HTR-8/SVneo (cell line): Measurements from ENCODE around the gene MARVELD2.
"Not testable (repeated sequence)": the region's sequence is repeated elsewhere in the genome, so short reads cannot be mapped to it uniquely, and the experiment has no call there.

ENCODE experiments used
- DNase-seq: peaks from one replicate; pipeline ENCODE4 v3.0.0; 2011; ENCODE audit warnings: low spot score, mixed read lengths; ENCODE audit not compliant: insufficient read length
- FAIRE-seq: peaks from 2 replicates; lab custom pipeline; 2011; peaks lifted over from hg19 to GRCh38; lab: Jason Lieb, UNC

MARVELD2 gene, protein sequence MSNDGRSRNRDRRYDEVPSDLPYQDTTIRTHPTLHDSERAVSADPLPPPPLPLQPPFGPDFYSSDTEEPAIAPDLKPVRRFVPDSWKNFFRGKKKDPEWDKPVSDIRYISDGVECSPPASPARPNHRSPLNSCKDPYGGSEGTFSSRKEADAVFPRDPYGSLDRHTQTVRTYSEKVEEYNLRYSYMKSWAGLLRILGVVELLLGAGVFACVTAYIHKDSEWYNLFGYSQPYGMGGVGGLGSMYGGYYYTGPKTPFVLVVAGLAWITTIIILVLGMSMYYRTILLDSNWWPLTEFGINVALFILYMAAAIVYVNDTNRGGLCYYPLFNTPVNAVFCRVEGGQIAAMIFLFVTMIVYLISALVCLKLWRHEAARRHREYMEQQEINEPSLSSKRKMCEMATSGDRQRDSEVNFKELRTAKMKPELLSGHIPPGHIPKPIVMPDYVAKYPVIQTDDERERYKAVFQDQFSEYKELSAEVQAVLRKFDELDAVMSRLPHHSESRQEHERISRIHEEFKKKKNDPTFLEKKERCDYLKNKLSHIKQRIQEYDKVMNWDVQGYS

DNA sequence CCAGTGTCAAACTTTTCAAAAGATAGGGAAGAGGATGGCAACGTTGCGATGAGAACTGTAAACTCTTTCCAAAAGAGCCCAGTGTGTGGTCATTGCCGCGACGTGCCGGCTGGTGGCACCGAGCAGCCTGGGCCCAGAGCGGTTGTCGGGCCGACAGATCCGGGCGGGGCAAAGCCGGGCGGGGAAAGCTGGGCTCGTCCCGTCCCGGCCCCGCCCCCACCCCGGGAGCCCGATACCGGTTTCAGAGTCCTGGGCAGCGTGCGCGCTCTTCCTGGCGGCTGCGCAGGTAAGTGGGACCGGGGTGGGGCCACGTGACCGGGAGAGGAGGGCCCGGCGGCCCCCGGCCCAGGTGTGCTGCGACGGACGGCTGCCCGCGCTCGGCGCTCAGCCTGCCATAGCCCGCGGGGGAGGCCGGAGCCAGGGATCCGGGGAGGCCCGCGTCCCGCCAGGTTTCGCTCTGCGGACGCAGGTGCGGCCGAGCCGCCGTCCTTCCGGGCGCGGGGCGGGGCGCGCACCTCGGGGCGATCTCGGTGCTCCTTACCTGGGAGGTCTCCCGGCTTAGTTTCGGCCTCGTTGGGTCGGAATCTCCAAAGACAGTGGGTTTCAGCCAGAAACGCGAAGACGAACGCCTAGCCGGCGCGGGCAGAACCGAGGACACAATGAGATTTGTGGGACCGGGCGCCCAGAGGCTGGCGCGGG lies at the start of gene MARVELD2:
MARVELD2 (plus strand) TSS at position 232 of the 699 bp plus-strand sequence. CDS start 4,270 bp downstream, outside the sequence.
- FAIRE-seq, result no peak

DNA sequence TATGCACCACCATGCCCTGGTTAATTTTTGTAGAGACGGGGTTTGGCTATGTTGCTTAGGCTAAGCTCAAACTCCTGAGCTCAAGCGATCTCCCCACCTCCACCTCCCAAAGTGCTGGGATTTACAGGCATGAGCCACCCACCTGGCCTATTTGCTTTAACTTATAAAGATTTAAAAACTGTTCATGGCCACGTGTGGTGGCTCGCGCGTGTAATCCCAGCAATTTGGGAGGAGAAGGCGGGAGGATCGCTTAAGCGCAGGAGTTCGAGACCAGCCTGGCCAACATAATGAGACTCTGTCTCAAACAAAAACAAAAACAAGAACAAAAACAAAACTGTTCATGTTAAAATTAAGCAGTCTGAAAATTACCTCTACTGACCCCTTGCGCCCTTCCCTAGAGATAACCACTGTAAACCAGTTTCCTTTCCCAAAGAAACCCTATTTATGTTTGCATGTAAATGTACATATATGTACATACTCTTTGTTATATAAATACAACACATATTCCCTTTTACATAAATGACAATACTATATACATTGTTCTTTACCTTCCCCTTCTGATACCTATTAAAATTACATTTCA lies 47.1 kb upstream of the MARVELD2 start:
- FAIRE-seq, result no peak
- no peak for DNase-seq

More for the DNA sequence above, at the start of gene MARVELD2:
- DNase-seq, result peak; percentile 26

DNA sequence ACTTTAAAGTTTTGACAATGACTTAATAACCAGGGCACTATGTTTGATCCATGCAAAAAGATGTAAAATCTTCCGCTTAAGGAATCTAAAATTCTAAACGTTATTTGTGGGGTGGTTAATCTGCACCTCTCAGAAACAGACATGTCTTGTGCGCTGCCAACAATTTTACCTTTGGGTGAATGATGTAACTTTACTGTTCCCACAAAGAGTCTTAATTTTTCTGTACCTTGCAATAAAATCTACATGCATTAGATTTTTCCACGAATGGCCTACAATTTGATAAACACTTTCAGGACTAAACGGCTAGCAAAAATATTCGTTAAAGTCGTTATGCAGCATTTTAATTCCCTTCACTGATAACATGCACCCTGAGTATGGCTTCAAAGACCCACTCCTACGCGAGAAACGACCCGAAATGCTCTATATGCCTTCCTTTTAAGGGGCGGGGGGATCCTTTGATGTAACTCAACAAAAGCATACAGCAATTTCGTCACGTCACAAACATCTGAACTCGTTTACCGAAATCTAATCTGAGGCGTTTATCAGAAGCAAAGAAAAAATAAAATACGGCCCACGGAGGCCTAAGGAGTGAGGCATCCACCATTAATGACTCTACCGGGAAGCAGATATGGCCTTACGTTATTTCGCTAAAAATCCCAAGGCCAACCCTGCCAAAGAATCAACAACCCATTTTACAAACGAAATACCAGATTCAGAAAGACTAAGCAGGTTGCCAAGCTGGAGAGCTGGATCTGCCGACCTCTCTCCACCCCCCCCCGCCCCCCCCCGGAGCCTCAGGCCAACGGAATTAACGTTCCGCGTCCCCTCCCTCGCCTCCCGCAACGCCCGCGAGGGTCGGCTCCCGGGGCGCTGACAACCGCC lies 46.2 kb upstream of the MARVELD2 start:
- FAIRE-seq (no peak), DNase-seq (peak; percentile 5)

DNA sequence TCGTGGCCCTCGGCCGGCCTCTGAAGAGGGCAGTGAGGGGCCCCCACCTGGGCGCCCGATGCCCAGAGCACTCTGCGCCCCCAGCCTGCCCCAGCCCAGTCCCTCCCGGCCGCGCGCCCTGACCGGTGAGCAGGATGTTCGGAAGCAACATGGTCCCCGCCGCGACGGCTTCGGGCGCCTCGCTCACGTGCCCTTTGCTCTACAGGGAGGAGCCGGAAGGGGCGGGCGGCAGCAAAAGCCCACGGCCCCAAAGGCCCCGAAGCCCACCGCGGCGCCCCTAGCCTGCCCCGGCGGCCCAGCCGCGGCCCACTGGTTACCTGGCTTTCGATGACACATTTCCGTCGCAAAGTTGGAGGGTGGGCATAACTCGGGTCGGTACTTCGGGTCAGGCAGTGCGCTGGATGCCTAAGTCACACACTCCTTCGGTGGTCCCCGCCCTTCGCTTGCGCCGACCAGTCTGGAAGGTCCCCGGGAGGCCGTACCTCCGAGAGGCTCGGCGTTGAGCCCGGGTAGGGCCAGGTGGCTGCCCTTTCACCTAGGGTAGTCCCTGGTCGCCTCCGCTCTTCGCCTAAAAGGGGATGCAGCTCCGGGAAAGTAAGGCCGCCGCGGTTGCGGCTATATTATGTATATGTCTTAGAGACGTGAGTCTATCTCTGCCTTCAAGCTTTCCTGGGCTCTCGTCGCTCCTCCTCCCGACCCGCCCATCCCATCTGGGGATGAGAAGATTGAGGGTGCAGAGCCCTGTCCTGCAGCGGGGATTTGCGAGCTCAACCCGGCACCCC lies 45.4 kb upstream of the MARVELD2 start, which contains the start of the genes AK6, RAD17 and TAF9:
AK6 (minus strand) TSS at position 181 of the 782 bp plus-strand sequence; CDS start at position 151, 30 bp downstream.
RAD17 (plus strand) TSS at position 479 of the 782 bp plus-strand sequence. CDS start 2,391 bp downstream, outside the sequence.
TAF9 (minus strand) TSS at position 181 of the 782 bp plus-strand sequence. CDS start 3,783 bp downstream, outside the sequence.
- FAIRE-seq, result peak; percentile 76
- peak; percentile 91 for DNase-seq

DNA sequence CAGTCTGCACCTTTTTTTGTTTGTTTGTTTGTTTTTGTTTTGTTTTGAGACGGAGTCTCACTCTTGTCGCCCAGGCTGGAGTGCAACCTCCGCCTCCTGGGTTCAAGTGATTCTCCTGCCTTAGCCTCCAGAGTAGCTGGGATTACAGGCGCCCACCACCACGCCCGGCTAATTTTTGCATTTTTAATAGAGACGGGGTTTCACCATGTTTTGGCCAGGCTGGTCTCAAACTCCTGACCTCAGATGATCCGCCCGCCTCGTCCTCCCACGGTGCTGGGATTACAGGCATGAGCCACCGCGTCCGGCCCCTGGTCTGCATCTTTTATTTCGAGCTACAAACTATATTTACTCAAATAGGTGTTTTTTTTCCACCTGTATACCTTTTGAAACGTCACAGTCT lies 44.6 kb upstream of the MARVELD2 start:
- not testable (repeated sequence) for DNase-seq, FAIRE-seq

DNA sequence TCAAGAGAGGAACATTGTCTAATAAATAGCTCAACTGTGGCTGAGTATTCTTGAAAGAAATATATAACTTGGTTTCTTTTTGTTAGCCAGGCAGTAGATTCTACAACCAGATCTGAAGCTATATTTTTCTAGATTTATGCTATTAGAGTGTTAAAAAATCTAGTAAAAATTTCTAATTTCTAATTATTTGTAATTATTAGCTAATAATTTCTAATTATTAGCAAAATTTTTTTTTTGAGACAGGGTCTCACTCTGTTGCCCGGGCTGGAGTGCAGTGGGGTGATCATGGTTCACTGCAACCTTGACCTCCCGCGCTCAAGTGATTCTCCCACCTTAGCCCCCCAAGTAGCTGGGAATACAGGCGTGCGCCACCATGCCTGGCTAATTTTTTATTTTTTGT lies 42.5 kb upstream of the MARVELD2 start:
- DNase-seq (no peak), FAIRE-seq (no peak)

DNA sequence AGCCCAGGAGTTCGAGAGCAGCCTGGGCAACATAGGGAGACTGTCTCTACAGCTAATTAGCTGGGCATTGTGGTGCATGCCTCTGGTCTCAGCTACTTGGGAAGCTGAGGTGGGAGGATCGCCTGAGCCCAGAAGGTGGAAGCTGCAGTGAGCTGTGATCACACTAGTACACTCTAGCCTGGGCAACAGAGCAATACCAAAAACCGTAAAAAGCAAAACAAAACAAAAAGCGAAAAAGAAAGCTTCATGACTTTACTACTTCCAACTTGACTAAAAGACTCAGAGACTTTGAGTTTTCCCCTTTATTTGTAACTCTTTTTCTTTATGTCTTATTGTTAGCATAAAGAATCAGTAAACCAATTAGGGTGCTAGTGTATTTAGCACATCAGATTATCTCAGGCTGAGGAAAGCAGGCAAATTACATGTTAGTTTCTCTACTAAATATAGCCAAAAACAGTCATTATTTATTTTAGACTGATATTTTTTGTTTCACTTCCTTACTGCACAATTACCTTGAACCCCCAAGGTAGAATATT lies 39.9 kb upstream of the MARVELD2 start:
- FAIRE-seq (no peak), DNase-seq (no peak)

DNA sequence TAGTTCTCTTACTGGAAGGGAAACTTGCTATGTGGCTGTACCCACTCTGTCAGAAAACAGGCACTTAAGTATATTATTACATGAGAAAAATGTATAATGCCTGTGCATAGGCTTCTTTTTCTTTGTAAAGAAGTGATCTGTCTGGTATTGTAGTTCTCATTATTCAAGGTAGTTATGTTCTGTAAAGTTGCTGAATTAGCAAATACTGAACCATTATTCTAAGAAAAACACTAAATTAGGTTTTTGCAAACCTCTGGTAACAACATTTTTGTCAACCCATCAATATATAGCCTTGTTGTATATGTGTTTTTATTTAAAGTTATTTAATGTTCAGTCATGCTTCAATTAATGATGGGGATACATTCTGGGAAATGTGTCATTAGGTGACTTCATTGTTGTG lies 36.5 kb upstream of the MARVELD2 start:
- FAIRE-seq, result no peak
- no peak for DNase-seq

DNA sequence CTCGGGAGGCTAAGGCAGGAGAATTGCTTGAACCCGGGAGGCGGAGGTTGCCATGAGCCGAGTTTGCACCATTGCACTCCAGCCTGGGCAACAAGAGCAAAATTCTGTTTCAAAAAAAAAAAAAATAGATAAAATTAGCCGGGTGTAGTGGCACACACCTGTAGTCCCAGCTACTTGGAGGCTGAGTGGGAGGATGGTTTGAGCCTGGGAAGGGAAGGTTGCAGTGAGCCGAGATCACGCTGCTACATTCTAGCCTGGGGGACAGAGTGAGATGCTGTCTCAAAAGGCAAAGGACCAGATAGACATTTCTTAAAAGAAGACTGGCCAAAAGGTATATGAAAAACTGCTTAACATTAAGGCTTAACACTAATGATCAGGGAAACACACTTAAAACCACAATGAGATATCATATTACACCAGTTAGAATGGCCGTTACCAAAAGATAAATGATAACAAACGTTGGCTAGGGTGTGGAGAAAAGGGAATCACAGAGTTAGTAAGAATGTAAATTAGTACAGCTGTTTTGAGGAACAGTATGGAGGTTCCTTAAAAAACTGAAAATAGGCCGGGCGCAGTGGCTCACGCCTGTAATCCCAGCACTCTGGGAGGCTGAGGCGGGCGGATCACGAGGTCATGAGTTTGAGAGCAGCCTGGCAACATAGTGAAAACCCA lies 10.1 kb upstream of the MARVELD2 start:
- DNase-seq (no peak), FAIRE-seq (no peak)

DNA sequence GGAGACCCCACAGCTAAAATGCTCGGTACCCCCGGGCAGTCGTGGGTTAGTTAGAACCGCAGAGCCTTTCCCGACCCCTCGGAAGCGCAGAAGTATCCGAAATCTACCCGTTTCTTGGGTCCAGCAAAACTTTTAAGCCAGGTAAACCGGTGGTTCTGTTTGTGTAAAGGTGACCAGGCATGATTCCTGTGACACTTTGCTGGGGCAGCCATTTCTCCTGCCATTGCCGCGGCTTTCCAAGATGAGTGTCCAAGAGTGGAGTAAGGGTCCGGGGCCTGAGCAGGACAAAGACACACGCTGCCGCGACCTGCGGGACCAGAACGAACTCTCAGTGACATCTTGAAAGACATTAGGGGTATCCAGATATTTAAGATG lies 655 bp downstream of the MARVELD2 start:
- FAIRE-seq, result no peak
- DNase-seq, result no peak

DNA sequence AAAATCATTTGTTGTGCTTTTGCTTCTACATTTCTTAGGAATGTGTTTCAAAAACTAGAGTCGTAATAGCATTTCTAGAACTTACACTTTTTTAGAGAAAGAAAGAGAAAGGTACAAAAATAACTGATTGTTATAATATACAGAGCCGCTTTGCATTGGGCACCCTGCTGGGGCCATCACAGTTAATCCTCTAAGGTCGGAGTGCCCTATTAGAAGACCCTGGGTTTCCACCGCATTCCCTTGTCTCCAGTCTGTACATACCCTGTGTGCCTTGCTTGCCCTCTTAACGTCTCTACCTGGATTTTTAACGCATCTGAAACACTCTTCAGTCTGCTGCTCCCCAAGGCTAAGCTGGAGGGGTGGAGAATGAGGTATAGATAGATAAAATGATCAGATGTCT lies 1.3 kb downstream of the MARVELD2 start:
- no peak for DNase-seq
- FAIRE-seq, result no peak

DNA sequence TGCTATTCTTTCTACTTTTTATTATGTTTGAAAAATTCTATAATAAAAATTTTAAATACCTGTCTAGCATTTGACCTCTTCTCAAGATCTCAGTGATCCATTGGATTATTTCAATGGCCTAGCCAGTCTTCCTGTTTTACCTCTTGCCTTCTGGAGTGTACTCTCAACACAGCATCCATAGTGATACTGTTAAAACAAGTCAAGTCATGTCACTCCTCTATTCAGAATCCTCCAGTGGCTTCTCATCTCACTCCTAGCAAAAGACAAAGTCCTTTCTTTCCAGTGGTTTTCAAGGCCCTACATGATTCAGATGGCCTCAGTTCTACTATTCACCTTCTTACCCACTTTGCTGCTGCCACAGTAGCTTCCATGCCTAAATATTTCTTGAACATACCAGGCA lies 1.8 kb downstream of the MARVELD2 start:
- FAIRE-seq, result no peak
- DNase-seq, result no peak

DNA sequence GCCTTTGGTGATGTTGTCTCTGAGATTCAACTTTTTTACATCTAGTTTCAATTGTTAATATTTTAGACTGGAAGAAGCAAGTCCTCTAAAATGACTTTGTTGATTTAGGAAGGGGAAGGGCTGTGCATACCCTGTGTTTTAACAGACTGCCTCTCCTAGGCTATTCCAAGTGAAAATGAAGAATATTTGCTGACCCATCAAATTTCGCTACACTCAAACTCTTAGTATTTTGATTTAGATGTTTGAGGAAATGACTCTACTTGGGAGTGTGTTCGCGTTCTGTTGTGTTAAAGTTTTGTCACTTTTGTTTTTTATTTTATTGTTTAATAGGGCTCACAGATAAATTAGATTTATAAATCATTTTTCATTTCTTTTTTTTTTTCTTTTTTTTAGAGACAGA lies 3.6 kb downstream of the MARVELD2 start:
- DNase-seq (no peak), FAIRE-seq (no peak)

DNA sequence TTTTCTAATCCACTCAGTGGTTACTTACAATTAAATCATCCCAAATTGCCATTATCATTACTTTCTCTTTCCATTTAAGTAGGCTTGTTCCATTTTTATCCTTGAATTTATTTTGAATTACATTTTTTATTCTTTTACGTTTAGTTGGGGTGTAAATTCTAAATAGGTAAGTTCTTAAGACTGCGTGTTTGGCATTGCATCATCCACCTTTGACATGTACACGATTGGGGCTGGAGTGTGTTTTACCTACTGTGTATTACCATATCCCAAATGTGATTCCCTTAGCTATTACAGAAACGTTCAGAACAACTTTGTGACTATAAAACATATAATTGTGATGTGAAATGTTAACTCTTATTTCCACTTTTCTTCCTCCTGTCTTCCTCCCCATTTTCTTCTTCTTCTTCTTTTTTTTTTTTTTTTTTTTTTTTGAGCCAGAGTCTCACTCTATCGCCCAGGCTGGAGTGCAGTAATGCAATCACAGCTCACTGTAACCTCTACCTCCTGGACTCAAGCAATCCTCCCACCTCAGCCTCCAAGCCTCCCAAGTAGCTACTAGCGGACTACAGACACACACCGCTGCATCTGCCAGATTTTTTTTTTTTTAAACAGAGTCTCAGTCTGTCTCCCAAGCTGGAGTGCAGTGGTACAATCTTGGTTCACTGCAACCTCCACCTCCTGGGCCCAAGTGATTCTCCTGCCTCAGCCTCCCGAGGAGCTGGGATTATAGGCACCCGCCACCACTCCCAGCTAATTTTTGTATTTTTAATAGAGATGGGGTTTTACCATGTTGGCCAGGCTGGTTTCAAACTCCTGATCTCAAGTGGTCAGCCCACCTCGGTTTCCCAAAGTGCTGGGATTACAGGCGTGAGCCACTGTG lies 16.7 kb downstream of the MARVELD2 start:
- DNase-seq (no peak), FAIRE-seq (no peak)

DNA sequence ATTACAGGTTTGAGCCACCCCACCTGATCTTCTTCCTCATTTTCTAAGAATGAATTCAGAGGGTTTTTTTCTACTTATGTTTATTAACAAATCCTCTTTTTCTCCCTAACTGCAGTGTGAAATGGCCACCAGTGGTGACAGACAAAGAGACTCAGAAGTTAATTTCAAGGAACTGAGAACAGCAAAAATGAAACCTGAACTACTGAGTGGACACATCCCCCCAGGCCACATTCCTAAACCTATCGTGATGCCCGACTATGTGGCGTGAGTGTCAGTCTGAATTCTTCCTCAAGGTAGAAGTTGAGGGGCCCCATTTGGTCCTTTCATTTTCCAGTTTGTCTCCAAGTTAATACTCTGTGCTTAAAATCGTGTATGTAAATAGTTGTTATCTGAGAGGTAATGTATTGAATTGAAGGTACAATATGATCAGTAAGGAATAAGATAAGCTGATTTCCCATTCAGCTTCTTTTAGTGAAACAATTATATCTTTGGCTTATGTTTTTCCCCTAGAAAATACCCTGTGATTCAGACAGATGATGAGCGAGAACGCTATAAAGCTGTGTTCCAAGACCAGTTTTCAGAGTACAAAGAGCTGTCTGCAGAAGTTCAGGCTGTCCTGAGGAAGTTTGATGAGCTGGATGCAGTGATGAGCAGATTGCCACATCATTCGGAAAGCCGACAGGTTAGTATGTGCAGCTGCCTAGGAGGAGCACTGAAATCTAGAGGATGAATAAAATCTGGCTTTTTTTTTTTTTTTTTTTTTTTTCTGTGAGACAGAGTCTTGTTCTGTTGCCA lies 17.7 kb downstream of the MARVELD2 start:
- no peak for FAIRE-seq
- no peak for DNase-seq

DNA sequence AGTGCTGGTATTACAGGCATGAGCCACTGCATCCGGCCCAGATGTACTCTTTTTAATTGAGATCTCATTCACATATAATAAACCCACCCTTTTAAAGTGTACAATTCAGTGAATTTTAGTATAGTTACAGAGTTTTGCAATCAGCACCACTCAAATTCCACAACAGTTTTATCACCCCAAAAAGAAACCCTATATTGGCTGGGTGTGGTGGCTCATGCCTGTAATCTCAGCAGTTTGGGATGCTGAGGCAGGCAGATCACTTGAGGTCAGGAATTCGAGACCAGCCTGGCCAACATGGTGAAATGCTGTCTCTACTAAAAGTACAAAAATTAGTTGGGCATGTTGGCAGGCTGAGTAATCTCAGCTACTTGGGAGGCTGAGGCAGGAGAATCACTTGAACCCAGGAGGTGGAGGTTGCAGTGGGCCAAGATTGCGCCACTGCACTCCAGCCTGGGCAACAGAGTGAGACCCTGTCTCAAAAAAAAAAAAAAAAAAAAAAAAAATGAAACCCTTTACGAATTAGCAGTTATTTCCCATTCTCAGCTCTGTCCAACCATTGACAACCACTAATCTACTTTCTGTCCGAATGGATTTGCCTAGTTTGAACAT lies 20.5 kb downstream of the MARVELD2 start:
- not testable (repeated sequence) for DNase-seq, FAIRE-seq
